Measurements from ENCODE around the gene INTS1. TPM values are rescaled to one million over a fixed set of nuclear protein-coding genes. Genes with fewer than 3 reads are reported as not detected.

The INTS1 gene
- total RNA-seq, 2 experiments from 2014 or later: 91.0 to 91.5 TPM

GRCh38 chr7:1474736-1475135 is 29.5 kb downstream of the INTS1 start:
- Mint-ChIP-seq H3K4me1 (ENCODE audit: low read depth) (peaks cover 16% of the 10 kb centered on the region), H3K27me3 (no peaks in the 10 kb centered on the region), H3K36me3 (ENCODE audit: low read depth) (peaks cover 21% of the 10 kb centered on the region), H3K9me3 (no peaks in the 10 kb centered on the region), H3K27ac (no peak overlapping the region), H3K4me3 (no peak overlapping the region)
- Histone ChIP-seq H3K9me3 (ENCODE audit: control insufficient read depth in 1 of 2, insufficient read depth in 1 of 2, low read length in 2 of 2) (no peaks in the 10 kb centered on the region), H3K27ac (ENCODE audit: low read depth in 1 of 2, low read length in 2 of 2) (peak overlapping the region in 1 of 2 donors; percentile 7), H3K4me3 (ENCODE audit: low read length) (no peak overlapping the region), H3K4me1 (ENCODE audit: insufficient read depth, low read length) (peaks cover 18% of the 10 kb centered on the region), H3K27me3 (ENCODE audit: control insufficient read depth in 1 of 2, insufficient read depth in 2 of 2, low read length in 2 of 2) (no peaks in the 10 kb centered on the region), H3K36me3 (ENCODE audit: insufficient read depth, low read length) (peaks cover 62% of the 10 kb centered on the region)
- intact Hi-C loops (cut with DNase I, micrococcal nuclease): loop anchor here (2.0 kb wide), 3 partner anchors 16 to 250 kb away; partner anchors contain the start of gene MICALL2 (in 1 of the 2)
- CTCF ChIA-PET: interaction anchor here (0.6 to 1.3 kb wide), 16 partner anchors 12 to 879 kb away, joined by 3 to 8 read pairs (median 4); partner anchors contain the start of gene TMEM184A
- POLR2A ChIA-PET: interaction anchor here (1.0 to 1.3 kb wide), 4 partner anchors 13 to 57 kb away, joined by 3 to 4 read pairs (median 4); partner anchors contain the start of genes INTS1 and MICALL2
- TF ChIP-seq CTCF (IDR thresholded peaks at IDR 0.05): no peak
- ATAC-seq (ENCODE audit: poor library complexity) (no peak), DNase-seq (peak in 1 of 14 experiments; percentile 45)

- Histone ChIP-seq H3K4me3 (ENCODE audit: low read length) (no peak overlapping the region), H3K36me3 (ENCODE audit: insufficient read depth, low read length) (peaks cover 61% of the 10 kb centered on the region), H3K4me1 (ENCODE audit: insufficient read depth, low read length) (peaks cover 18% of the 10 kb centered on the region), H3K9me3 (ENCODE audit: control insufficient read depth in 1 of 2, insufficient read depth in 1 of 2, low read length in 2 of 2) (no peaks in the 10 kb centered on the region), H3K27me3 (ENCODE audit: control insufficient read depth in 1 of 2, insufficient read depth in 2 of 2, low read length in 2 of 2) (no peaks in the 10 kb centered on the region), H3K27ac (ENCODE audit: low read depth in 1 of 2, low read length in 2 of 2) (no peak overlapping the region)
- ATAC-seq (ENCODE audit: poor library complexity): peak; percentile 97
- Mint-ChIP-seq H3K27ac (no peak overlapping the region), H3K4me3 (no peak overlapping the region), H3K9me3 (no peaks in the 10 kb centered on the region), H3K4me1 (ENCODE audit: low read depth) (peaks cover 16% of the 10 kb centered on the region), H3K36me3 (ENCODE audit: low read depth) (peaks cover 21% of the 10 kb centered on the region), H3K27me3 (no peaks in the 10 kb centered on the region)
- ChIA-PET POLR2A (interaction anchor here (0.7 to 1.3 kb wide), 4 partner anchors 15 to 497 kb away, joined by 3 to 5 read pairs (median 4); partner anchors contain the start of genes INTS1 and MICALL2), CTCF (interaction anchor here (0.6 to 1.3 kb wide), 16 partner anchors 11 to 880 kb away, joined by 3 to 8 read pairs (median 4); partner anchors contain the start of gene TMEM184A)
- peak; percentile 90 for TF ChIP-seq CTCF (IDR thresholded peaks at IDR 0.05)
- intact Hi-C loops (cut with DNase I, micrococcal nuclease): loop anchor here (2.0 kb wide), 3 partner anchors 15 to 249 kb away; partner anchors contain the start of gene MICALL2 (in 1 of the 2)
- peak; percentile 82 to 94 (median 86) for DNase-seq
Observed at GRCh38 chr7:1473864-1474512, 30.2 kb downstream of the INTS1 start.

- ATAC-seq (ENCODE audit: poor library complexity) (no peak), DNase-seq (no peak)
- Histone ChIP-seq H3K27me3 (ENCODE audit: control insufficient read depth in 1 of 2, insufficient read depth in 2 of 2, low read length in 2 of 2) (no peaks in the 10 kb centered on the region), H3K4me3 (ENCODE audit: low read length) (no peak overlapping the region), H3K4me1 (ENCODE audit: insufficient read depth, low read length) (peaks cover 18% of the 10 kb centered on the region), H3K27ac (ENCODE audit: low read depth in 1 of 2, low read length in 2 of 2) (no peak overlapping the region), H3K9me3 (ENCODE audit: control insufficient read depth in 1 of 2, insufficient read depth in 1 of 2, low read length in 2 of 2) (no peaks in the 10 kb centered on the region), H3K36me3 (ENCODE audit: insufficient read depth, low read length) (peaks cover 41% of the 10 kb centered on the region)
- Mint-ChIP-seq H3K27me3 (no peaks in the 10 kb centered on the region), H3K4me3 (no peak overlapping the region), H3K36me3 (ENCODE audit: low read depth) (peaks cover 17% of the 10 kb centered on the region), H3K27ac (no peak overlapping the region), H3K4me1 (ENCODE audit: low read depth) (peaks cover 16% of the 10 kb centered on the region), H3K9me3 (no peaks in the 10 kb centered on the region)
- POLR2A ChIA-PET: no interaction called here
- CTCF ChIA-PET: no interaction called here
- intact Hi-C loops (cut with DNase I, micrococcal nuclease): loop anchor here in 1 of 2 experiments (2.0 kb wide), 1 partner anchor 14 kb away; no protein-coding TSS in a partner anchor
- TF ChIP-seq CTCF (IDR thresholded peaks at IDR 0.05): no peak
Observed at GRCh38 chr7:1470901-1471300, 33.3 kb downstream of the INTS1 start.
